Activated T-helper 1 cell treated with anti-CD3 and anti-CD28 coated beads, Interleukin-12 subunit alpha, Interleukin-12 subunit beta, Interleukin-2, Interleukin-4 antibody, amounts not matched to agents 30 ng/mL and 10 ng/mL and 1 ng/mL, durations not matched to agents 14 hours and 24 hours and 36 hours (primary cell): ENCODE data around the gene WDR55. TPM values are rescaled to one million over a fixed set of nuclear protein-coding genes. Genes with fewer than 3 reads are reported as not detected.

Source experiments
- DNase-seq: peaks from one replicate; pipeline ENCODE4 v3.0.0; 2021; ENCODE audit warnings: low spot score
- H3K27ac Mint-ChIP-seq: one replicate; pipeline ENCODE4 v1.8.0; 2021; ENCODE audit warnings: mild to moderate bottlenecking, mixed read lengths
- H3K27me3 Mint-ChIP-seq: one replicate; pipeline ENCODE4 v1.8.0; 2022; ENCODE audit warnings: mild to moderate bottlenecking, moderate library complexity, mixed read lengths; ENCODE audit not compliant: insufficient read depth
- H3K36me3 Mint-ChIP-seq: one replicate; pipeline ENCODE4 v1.8.0; 2021; ENCODE audit warnings: low read depth, mixed read lengths
- H3K4me1 Mint-ChIP-seq: one replicate; pipeline ENCODE4 v1.8.0; 2021; ENCODE audit warnings: low read depth, mixed read lengths
- H3K4me3 Mint-ChIP-seq: one replicate; pipeline ENCODE4 v1.8.0; 2021; ENCODE audit warnings: mild to moderate bottlenecking, moderate library complexity, mixed read lengths
- H3K9me3 Mint-ChIP-seq: one replicate; pipeline ENCODE4 v1.8.0; 2021; ENCODE audit warnings: mixed read lengths
- intact Hi-C: fragments of 100-400 bp; cut with micrococcal nuclease; formaldehyde crosslinking; loops from one replicate; pipeline ENCODE4 v1.15.1; 2024
- total RNA-seq: library from RNA; stranded (reverse); gene quantifications from 2 replicates; pipeline ENCODE4 v1.2.3, GENCODE V29; 2022

Gene WDR55
- total RNA-seq, 1 donor from 2014 or later = 42.7 TPM

- H3K27me3 Mint-ChIP-seq = no peaks in the 10 kb centered on the region
- H3K4me3 Mint-ChIP-seq = no peak overlapping the region
- DNase-seq = no peak
- H3K36me3 Mint-ChIP-seq = peaks cover 45% of the 10 kb centered on the region
- peaks cover 18% of the 10 kb centered on the region for H3K4me1 Mint-ChIP-seq
- intact Hi-C loops = no loop called here
- no peak overlapping the region for H3K27ac Mint-ChIP-seq
- H3K9me3 Mint-ChIP-seq = no peaks in the 10 kb centered on the region
These were observed 6.9 kb downstream of the WDR55 start for GRCh38 chr5:140671472-140672125.

DNA sequence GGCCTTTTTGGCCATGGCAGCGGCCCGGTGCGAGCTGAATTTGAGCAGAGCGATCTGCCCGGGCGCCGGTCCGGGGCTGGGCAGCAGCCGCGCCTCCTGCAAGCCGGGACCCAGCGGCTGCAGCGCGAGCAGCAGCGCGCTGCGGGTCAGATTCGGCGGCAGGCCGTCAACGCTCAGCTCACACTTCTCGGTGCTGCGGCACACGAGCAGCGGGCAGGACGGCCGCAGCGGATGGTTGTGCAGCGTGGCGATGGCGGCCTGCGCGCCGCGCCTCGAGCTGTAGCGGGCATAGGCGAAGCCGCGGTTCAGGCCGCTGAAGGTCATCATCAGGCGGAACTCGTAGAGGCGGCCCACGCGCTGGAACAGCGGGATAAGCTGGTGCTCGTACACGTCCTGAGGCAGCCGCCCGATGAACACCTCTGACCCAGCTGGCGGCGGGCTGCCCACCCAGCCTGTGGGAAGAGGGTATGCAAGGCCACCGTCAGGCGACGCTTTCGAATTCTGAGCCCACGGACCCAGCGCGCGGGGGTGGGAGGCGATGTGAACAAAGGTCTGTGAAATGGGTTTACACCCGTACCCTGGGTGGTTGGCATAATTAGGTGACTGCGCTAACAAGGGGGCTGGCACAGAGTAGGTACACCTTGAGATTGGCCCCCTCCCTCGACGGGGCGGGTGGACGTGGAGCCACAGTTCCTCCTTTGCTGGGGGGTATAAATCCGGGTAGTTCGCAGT, 7.9 kb downstream of the WDR55 start:
- intact Hi-C loops = no loop called here
- Mint-ChIP-seq H3K4me3 (no peak overlapping the region), H3K36me3 (peaks cover 44% of the 10 kb centered on the region), H3K4me1 (peaks cover 12% of the 10 kb centered on the region), H3K27me3 (no peaks in the 10 kb centered on the region), H3K9me3 (no peaks in the 10 kb centered on the region), H3K27ac (no peak overlapping the region)
- DNase-seq = no peak

GRCh38 chr5:140673187-140673976, 8.7 kb downstream of the WDR55 start, which contains the start of gene DND1:
Gene DND1, minus strand, starts transcription at chr5:140673576. Its CDS starts 34 bp downstream, at chr5:140673542.
- H3K4me3 Mint-ChIP-seq = no peak within 1 kb of the TSS
- no peak for DNase-seq
- no peaks in the 10 kb centered on the region for H3K27me3 Mint-ChIP-seq
- H3K4me1 Mint-ChIP-seq = peaks cover 12% of the 10 kb centered on the region
- no peak within 1 kb of the TSS for H3K27ac Mint-ChIP-seq
- H3K9me3 Mint-ChIP-seq = no peaks in the 10 kb centered on the region
- H3K36me3 Mint-ChIP-seq = peaks cover 46% of the 10 kb centered on the region
- intact Hi-C loops = no loop called here

GRCh38 chr5:140674211-140674610, 9.5 kb downstream of the WDR55 start:
- Mint-ChIP-seq H3K9me3 (no peaks in the 10 kb centered on the region), H3K27ac (no peak overlapping the region), H3K4me1 (peaks cover 12% of the 10 kb centered on the region), H3K27me3 (no peaks in the 10 kb centered on the region), H3K36me3 (peaks cover 47% of the 10 kb centered on the region), H3K4me3 (no peak overlapping the region)
- no peak for DNase-seq
- intact Hi-C loops = no loop called here

DNA sequence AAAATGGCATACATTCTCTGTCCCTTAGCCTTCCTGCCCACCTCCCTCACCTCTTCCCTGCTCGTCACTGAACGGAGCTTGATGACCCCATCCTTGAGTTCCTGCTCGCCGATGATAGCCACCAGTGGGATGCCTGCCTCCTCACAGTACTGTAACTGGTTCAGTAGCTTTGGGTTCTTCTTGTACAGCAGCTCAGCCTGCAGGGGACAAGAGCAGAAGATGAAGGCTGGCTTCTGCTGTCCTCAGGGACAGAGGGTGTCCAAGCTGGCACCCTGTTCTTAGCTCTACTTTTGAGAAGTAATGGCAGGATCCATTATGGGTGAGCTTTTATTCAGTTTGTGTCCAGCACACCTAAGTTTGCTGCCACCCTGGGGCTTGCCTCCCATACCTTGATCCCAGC, 9.9 kb downstream of the WDR55 start:
- DNase-seq = no peak
- Mint-ChIP-seq H3K4me1 (peaks cover 12% of the 10 kb centered on the region), H3K27ac (no peak overlapping the region), H3K4me3 (no peak overlapping the region), H3K9me3 (no peaks in the 10 kb centered on the region), H3K36me3 (peaks cover 47% of the 10 kb centered on the region), H3K27me3 (no peaks in the 10 kb centered on the region)
- intact Hi-C loops = no loop called here

DNA sequence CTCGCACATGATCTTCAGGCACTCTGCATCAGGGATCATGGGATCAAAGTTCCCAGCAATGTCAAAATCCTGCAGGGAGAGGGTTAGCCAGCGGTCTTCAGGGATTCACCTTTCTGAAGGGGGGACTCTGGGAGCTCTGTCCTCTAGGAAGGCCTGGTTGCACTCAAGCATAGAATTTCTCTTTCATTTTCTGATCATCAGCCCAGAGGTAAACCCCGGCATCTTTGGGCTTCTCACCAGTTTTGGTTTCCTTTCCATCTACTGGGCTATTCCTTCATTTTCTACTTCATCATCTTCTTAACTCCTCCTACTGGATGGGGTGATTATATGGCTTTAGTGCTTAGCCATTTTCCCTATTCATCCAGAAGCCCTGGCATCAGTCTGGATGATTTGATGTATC, 13.2 kb downstream of the WDR55 start:
- Mint-ChIP-seq H3K36me3 (peaks cover 41% of the 10 kb centered on the region), H3K4me3 (no peak overlapping the region), H3K27ac (peak overlapping the region; percentile 71), H3K9me3 (no peaks in the 10 kb centered on the region), H3K27me3 (no peaks in the 10 kb centered on the region), H3K4me1 (peaks cover 12% of the 10 kb centered on the region)
- DNase-seq = no peak
- intact Hi-C loops = no loop called here

- H3K4me1 Mint-ChIP-seq = peaks cover 12% of the 10 kb centered on the region
- peaks cover 42% of the 10 kb centered on the region for H3K36me3 Mint-ChIP-seq
- no peaks in the 10 kb centered on the region for H3K9me3 Mint-ChIP-seq
- H3K27me3 Mint-ChIP-seq = no peaks in the 10 kb centered on the region
- H3K27ac Mint-ChIP-seq = no peak overlapping the region
- no peak overlapping the region for H3K4me3 Mint-ChIP-seq
- intact Hi-C loops = no loop called here
- DNase-seq = no peak
These were observed 14.3 kb downstream of the WDR55 start for GRCh38 chr5:140678993-140679392.

DNA sequence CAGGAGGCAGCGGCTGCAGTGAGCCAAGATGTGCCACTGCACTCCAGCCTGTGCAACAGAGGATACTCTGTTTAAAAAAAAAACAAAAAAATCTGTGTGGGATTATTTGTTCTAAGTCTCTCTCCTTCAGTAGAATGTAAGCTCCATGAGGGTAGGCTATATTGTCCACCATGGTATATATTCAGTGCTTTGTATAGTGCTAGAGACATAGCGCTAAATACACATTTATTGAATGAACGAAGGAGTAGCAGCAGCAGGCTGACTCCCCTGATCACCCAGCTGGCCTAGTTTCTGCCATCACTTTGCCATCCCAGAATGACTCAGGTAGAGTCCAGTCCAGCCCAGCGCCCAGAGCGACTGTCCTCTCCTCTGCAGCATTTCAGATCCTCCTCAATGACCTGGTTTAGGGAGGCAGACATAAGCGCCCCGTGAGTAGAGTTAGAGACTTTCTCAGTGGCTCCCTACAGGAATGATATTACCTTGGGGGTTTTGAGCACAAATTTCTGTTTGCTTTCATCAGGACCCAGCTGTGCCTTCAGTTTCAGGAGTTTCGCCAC, 25.8 kb downstream of the WDR55 start:
- H3K27me3 Mint-ChIP-seq = no peaks in the 10 kb centered on the region
- intact Hi-C loops = loop anchor here (2.0 kb wide), 1 partner anchor 388 kb away; the partner anchor contains the start of gene PFDN1
- H3K4me3 Mint-ChIP-seq = peak overlapping the region; percentile 100
- peaks cover 50% of the 10 kb centered on the region for H3K4me1 Mint-ChIP-seq
- DNase-seq = no peak
- peak overlapping the region; percentile 95 for H3K27ac Mint-ChIP-seq
- H3K9me3 Mint-ChIP-seq = no peaks in the 10 kb centered on the region
- peaks cover 33% of the 10 kb centered on the region for H3K36me3 Mint-ChIP-seq

GRCh38 chr5:140690941-140691924, 26.5 kb downstream of the WDR55 start, which contains the start of the genes HARS1 and HARS2:
Gene HARS1, minus strand, starts transcription at chr5:140691370. Its CDS starts 66 bp downstream, at chr5:140691304.
Gene HARS2, plus strand, starts transcription at chr5:140691455. Its CDS starts 194 bp downstream, at chr5:140691649.
- H3K27ac Mint-ChIP-seq = peak within 1 kb of the TSS; percentile 95
- no peaks in the 10 kb centered on the region for H3K27me3 Mint-ChIP-seq
- peaks cover 36% of the 10 kb centered on the region for H3K36me3 Mint-ChIP-seq
- DNase-seq = peak; percentile 81
- peaks cover 50% of the 10 kb centered on the region for H3K4me1 Mint-ChIP-seq
- H3K4me3 Mint-ChIP-seq = peak within 1 kb of the TSS; percentile 100
- H3K9me3 Mint-ChIP-seq = no peaks in the 10 kb centered on the region
- intact Hi-C loops = loop anchor here (1.0 to 2.0 kb wide), 9 partner anchors 9 to 873 kb away; partner anchors contain the start of genes APBB3, CYSTM1, IK and NDUFA2

DNA sequence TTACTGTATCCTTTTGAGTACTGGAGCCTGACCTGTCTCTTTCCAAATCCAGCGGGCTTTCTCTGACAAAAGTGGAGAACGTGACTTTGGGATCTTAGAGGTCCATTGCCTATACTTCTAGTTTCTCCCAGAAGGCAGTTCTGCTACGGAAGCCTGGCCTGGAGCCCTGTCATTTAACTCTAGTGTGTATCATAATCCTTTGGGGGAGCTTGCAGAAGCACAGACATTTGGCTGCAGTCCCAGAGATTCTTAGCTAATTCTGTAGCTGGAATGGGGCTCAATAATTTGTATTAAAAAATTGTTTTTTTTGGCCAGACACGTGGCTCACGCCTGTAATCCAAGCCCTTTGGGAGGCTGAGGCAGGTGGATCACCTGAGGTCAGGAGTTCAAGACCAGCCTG, 29.6 kb downstream of the WDR55 start:
- H3K9me3 Mint-ChIP-seq = no peaks in the 10 kb centered on the region
- no peaks in the 10 kb centered on the region for H3K27me3 Mint-ChIP-seq
- intact Hi-C loops = no loop called here
- peaks cover 37% of the 10 kb centered on the region for H3K4me1 Mint-ChIP-seq
- H3K27ac Mint-ChIP-seq = no peak overlapping the region
- no peak for DNase-seq
- H3K4me3 Mint-ChIP-seq = no peak overlapping the region
- H3K36me3 Mint-ChIP-seq = peaks cover 62% of the 10 kb centered on the region

- Mint-ChIP-seq H3K27ac (no peak overlapping the region), H3K4me3 (no peak overlapping the region)
- intact Hi-C loops = no loop called here
These were observed 32.3 kb downstream of the WDR55 start for GRCh38 chr5:140696891-140697492.

More at GRCh38 chr5:140696891-140697492, 32.3 kb downstream of the WDR55 start:
- no peak for DNase-seq
- Mint-ChIP-seq H3K36me3 (peaks cover 59% of the 10 kb centered on the region), H3K27me3 (no peaks in the 10 kb centered on the region), H3K4me1 (peaks cover 38% of the 10 kb centered on the region), H3K9me3 (no peaks in the 10 kb centered on the region)
